B cell (primary cell): ENCODE data around the gene RASA1. TPM values are rescaled to one million over a fixed set of nuclear protein-coding genes. Genes with fewer than 3 reads are reported as not detected.

Experiments
- ATAC-seq: fragments of 200-7000 bp; cut with Tn5 transposase; one replicate; pipeline ENCODE4 v1.10.0; 2021; ENCODE audit warnings: low read depth, mild to moderate bottlenecking, moderate number of reproducible peaks, moderate library complexity
- CTCF ChIA-PET: fragments of 350-600 bp; sonication (Branson Sonifier 250); formaldehyde crosslinking; loops from one replicate; lab custom pipeline; 2021; ENCODE audit warnings: antibody characterized with exemption, inconsistent platforms; lab: Charles Lee
- POLR2A ChIA-PET: fragments of 350-600 bp; sonication (Branson Sonifier 250); formaldehyde crosslinking; loops from one replicate; lab custom pipeline; 2021; ENCODE audit warnings: antibody characterized with exemption; lab: Charles Lee
- DNase-seq: peaks from one replicate; pipeline ENCODE4 v3.0.0; 2013
- H2AFZ ChIP-seq: 2 replicates; pipeline ENCODE4 v1.6.1; 2012; ENCODE audit warnings: mild to moderate bottlenecking, low read depth, low read length; ENCODE audit not compliant: insufficient read depth, poor library complexity, severe bottlenecking
- H3K27ac ChIP-seq, 2 donors: 1 replicate in 1 of 2; 2 replicates in 1 of 2; pipeline ENCODE4 v1.5.1; 2012 to 2013; ENCODE audit warnings: low read length in 2 of 2, mild to moderate bottlenecking in 2 of 2, moderate library complexity in 1 of 2
- H3K27me3 ChIP-seq, 4 experiments: fragments of 200-600 bp in 1 of 4; sonication (generic) in 1 of 4; replicated peaks in 1 of 4; 1 replicate in 2 of 4; 2 replicates in 2 of 4; pipeline versions ENCODE4 v1.6.1 to v1.7.0; 2013 to 2016; ENCODE audit warnings: low read length in 3 of 4, mild to moderate bottlenecking in 2 of 4, mixed read lengths in 1 of 4, moderate library complexity in 1 of 4; ENCODE audit not compliant: insufficient read depth in 4 of 4, control insufficient read depth in 3 of 4; ENCODE audit errors: control extremely low read depth in 1 of 4
- H3K36me3 ChIP-seq, 2 experiments: replicated peaks in 1 of 2; 1 replicate in 1 of 2; 2 replicates in 1 of 2; pipeline versions ENCODE4 v1.6.1 to v1.7.1; 2013; ENCODE audit warnings: low read length in 1 of 2; ENCODE audit not compliant: insufficient read depth in 2 of 2, control insufficient read depth in 1 of 2; ENCODE audit errors: control extremely low read depth in 1 of 2, extremely low read depth in 1 of 2
- H3K4me1 ChIP-seq, 2 donors: fragments of 200-600 bp in 1 of 2; sonication (generic) in 1 of 2; 1 replicate in 1 of 2; 2 replicates in 1 of 2; pipeline versions ENCODE4 v1.5.1 to v1.6.1; 2013 to 2017; ENCODE audit warnings: low read length in 2 of 2; ENCODE audit not compliant: control insufficient read depth in 2 of 2, insufficient read depth in 2 of 2
- H3K4me2 ChIP-seq: replicated peaks from 2 replicates; pipeline ENCODE3; 2012; ENCODE audit warnings: mild to moderate bottlenecking, low read depth, low read length; ENCODE audit not compliant: poor library complexity, severe bottlenecking
- H3K4me3 ChIP-seq, 5 experiments: fragments of 200-600 bp in 1 of 5; sonication (generic) in 1 of 5; 1 replicate in 3 of 5; 2 replicates in 2 of 5; pipeline versions ENCODE4 v1.5.1 to v1.7.0; 2011 to 2016; ENCODE audit warnings: low read length in 4 of 5, mild to moderate bottlenecking in 4 of 5, low read depth in 2 of 5, control low read depth in 1 of 5, moderate library complexity in 1 of 5; ENCODE audit not compliant: insufficient read depth in 1 of 5; ENCODE audit errors: control extremely low read depth in 1 of 5, extremely low read depth in 1 of 5
- H3K79me2 ChIP-seq: fragments of 200-600 bp; sonication (generic); one replicate; pipeline ENCODE4 v1.6.0; 2016; ENCODE audit warnings: low read length; ENCODE audit not compliant: control insufficient read depth, insufficient read depth
- H3K9ac ChIP-seq: fragments of 200-600 bp; sonication (generic); 2 replicates; pipeline ENCODE4 v1.6.1; 2017; ENCODE audit warnings: mild to moderate bottlenecking, low read length, moderate library complexity
- H3K9me3 ChIP-seq, 3 donors: one replicate each; pipeline versions ENCODE4 v1.6.1 to v1.7.1; 2013; ENCODE audit warnings: low read length in 2 of 3; ENCODE audit not compliant: control insufficient read depth in 2 of 3, insufficient read depth in 1 of 3; ENCODE audit errors: control extremely low read depth in 1 of 3
- H4K20me1 ChIP-seq: 2 replicates; pipeline ENCODE4 v1.6.0; 2012; ENCODE audit warnings: mild to moderate bottlenecking, low read length; ENCODE audit not compliant: insufficient read depth, control insufficient read depth, poor library complexity, severe bottlenecking
- H3K27ac Mint-ChIP-seq: one replicate; pipeline ENCODE4 v1.8.0; 2021; ENCODE audit warnings: mixed read lengths
- H3K27me3 Mint-ChIP-seq: one replicate; pipeline ENCODE4 v1.8.0; 2021; ENCODE audit warnings: mixed read lengths
- H3K4me1 Mint-ChIP-seq: one replicate; pipeline ENCODE4 v1.8.0; 2021; ENCODE audit warnings: mixed read lengths
- H3K4me3 Mint-ChIP-seq: one replicate; pipeline ENCODE4 v1.8.0; 2021; ENCODE audit warnings: mixed read lengths
- H3K9me3 Mint-ChIP-seq: one replicate; pipeline ENCODE4 v1.8.0; 2022; ENCODE audit warnings: mixed read lengths; ENCODE audit not compliant: insufficient read depth
- EZH2 ChIP-seq: IDR thresholded peaks from 2 replicates; pipeline ENCODE4 v1.6.1; 2012; ENCODE audit warnings: borderline replicate concordance, low read depth, mild to moderate bottlenecking, moderate library complexity, low read length; ENCODE audit not compliant: insufficient read depth, poor library complexity, severe bottlenecking
- intact Hi-C: fragments of 100-400 bp; cut with micrococcal nuclease; formaldehyde crosslinking; loops from one replicate; pipeline ENCODE4 v1.10.0; 2022
- polyA plus RNA-seq: library from polyadenylated mRNA; depleted of rRNA; stranded (reverse); fragments of >200 nt; gene quantifications from 2 replicates; pipeline ENCODE4 v1.2.3, GENCODE V29; 2012
- total RNA-seq, 2 donors: library from RNA; stranded (reverse); fragments of 120-200 nt in 1 of 2; gene quantifications; 1 replicate in 1 of 2; 2 replicates in 1 of 2; pipeline versions ENCODE4 v1.2.3 to v1.2.4, GENCODE V29; 2013 to 2022
- TF ChIP-seq, protein P1 (sequence below): fragments of 200-600 bp; IDR thresholded peaks from one replicate; pipeline ENCODE4 v1.8.0; 2022; ENCODE audit warnings: antibody characterized with exemption, mild to moderate bottlenecking

RASA1 gene
- total and polyA plus RNA-seq, 2 donors (not counting 1 experiment from before 2014, with no cell fraction given) = 18.9 to 32.2 TPM

DNA sequence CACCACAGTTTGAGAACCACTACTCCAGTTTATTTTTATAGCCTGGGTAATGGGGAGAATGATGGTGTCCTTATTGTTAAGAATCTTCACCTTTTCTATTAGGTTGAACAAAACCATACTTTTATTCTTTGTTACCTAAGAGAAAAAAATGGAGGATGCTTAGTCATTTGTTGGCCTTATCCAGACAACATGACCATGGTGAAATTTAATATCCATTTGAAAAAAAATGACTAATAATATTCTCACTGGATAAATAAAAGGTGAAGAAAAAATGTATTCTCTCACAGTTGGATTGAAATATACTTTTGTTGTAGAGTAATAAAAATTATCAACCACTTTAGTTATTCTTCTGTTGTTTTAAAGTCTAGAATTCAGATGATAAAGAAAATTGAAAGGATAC, 150.8 kb downstream of the RASA1 start:
- DNase-seq = no peak
- Histone ChIP-seq H2AFZ (no peak overlapping the region), H3K4me1 (peaks cover under 1% of the 10 kb centered on the region in 2 donors), H3K4me3 (no peak overlapping the region), H3K79me2 (no peaks in the 10 kb centered on the region), H3K9me3 (no peaks in the 10 kb centered on the region), H4K20me1 (no peaks in the 10 kb centered on the region), H3K4me2 (no peak overlapping the region), H3K9ac (no peak overlapping the region), H3K27ac (no peak overlapping the region), H3K27me3 (no peaks in the 10 kb centered on the region), H3K36me3 (no peaks in the 10 kb centered on the region)
- no peak for ATAC-seq
- intact Hi-C loops = loop anchor here (10.0 kb wide), 1 partner anchor 1256 kb away; no protein-coding TSS in a partner anchor
- H3K9me3 Mint-ChIP-seq = no peaks in the 10 kb centered on the region
- no peak for TF ChIP-seq EZH2
- TF ChIP-seq, protein P1, sequence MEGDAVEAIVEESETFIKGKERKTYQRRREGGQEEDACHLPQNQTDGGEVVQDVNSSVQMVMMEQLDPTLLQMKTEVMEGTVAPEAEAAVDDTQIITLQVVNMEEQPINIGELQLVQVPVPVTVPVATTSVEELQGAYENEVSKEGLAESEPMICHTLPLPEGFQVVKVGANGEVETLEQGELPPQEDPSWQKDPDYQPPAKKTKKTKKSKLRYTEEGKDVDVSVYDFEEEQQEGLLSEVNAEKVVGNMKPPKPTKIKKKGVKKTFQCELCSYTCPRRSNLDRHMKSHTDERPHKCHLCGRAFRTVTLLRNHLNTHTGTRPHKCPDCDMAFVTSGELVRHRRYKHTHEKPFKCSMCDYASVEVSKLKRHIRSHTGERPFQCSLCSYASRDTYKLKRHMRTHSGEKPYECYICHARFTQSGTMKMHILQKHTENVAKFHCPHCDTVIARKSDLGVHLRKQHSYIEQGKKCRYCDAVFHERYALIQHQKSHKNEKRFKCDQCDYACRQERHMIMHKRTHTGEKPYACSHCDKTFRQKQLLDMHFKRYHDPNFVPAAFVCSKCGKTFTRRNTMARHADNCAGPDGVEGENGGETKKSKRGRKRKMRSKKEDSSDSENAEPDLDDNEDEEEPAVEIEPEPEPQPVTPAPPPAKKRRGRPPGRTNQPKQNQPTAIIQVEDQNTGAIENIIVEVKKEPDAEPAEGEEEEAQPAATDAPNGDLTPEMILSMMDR = no peak
- H3K4me3 Mint-ChIP-seq = no peak overlapping the region
- H3K27ac Mint-ChIP-seq = no peak overlapping the region
- CTCF ChIA-PET = no interaction called here
- POLR2A ChIA-PET = no interaction called here
- no peaks in the 10 kb centered on the region for H3K4me1 Mint-ChIP-seq
- H3K27me3 Mint-ChIP-seq = peaks cover 4% of the 10 kb centered on the region

DNA sequence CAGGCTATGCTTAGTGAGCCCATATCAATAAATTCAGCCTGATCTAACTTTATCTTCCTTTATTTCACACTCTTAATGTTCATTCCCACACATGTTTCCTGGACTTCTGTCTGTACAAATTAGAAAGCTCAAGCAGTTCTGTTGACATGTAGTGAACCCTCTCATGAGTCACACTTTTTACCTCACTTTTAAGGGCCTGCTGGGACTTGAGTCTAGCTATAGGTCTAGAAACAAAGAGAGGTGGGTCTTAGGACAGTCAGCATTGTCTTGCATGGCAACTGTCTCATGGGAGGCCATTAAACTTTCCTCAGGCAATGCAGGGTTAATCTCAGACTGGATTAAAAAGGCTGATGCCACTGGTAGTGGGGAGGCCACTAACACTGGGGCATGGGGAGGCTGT, 153.6 kb downstream of the RASA1 start:
- Histone ChIP-seq H3K4me3 (no peak overlapping the region), H3K9ac (no peak overlapping the region), H3K27me3 (no peaks in the 10 kb centered on the region), H3K79me2 (no peaks in the 10 kb centered on the region), H3K36me3 (no peaks in the 10 kb centered on the region), H3K4me1 (no peaks in the 10 kb centered on the region), H3K4me2 (no peak overlapping the region), H2AFZ (no peak overlapping the region), H4K20me1 (no peaks in the 10 kb centered on the region), H3K9me3 (no peaks in the 10 kb centered on the region), H3K27ac (no peak overlapping the region)
- ATAC-seq (no peak), DNase-seq (no peak)
- H3K4me3 Mint-ChIP-seq = no peak overlapping the region
- no peak for TF ChIP-seq EZH2
- TF ChIP-seq, protein P1 = no peak
- H3K27ac Mint-ChIP-seq = no peak overlapping the region
- no peaks in the 10 kb centered on the region for H3K9me3 Mint-ChIP-seq
- CTCF ChIA-PET = no interaction called here
- no peaks in the 10 kb centered on the region for H3K4me1 Mint-ChIP-seq
- intact Hi-C loops = no loop called here
- POLR2A ChIA-PET = no interaction called here
- peaks cover 4% of the 10 kb centered on the region for H3K27me3 Mint-ChIP-seq
